A549 (cell line): ENCODE measurements around the gene ZNF132. TPM values are rescaled to one million over a fixed set of nuclear protein-coding genes. Genes with fewer than 3 reads are reported as not detected.

Experiments used
- ATAC-seq, 2 experiments: fragments of 200-7000 bp in 1 of 2; fragments of >200 bp in 1 of 2; cut with Nextera tagmentation in 1 of 2; cut with Tn5 transposase in 1 of 2; 3 replicates each; pipeline versions ENCODE4 v1.8.0 to v1.9.1; 2018 to 2020; ENCODE audit warnings: mild to moderate bottlenecking in 1 of 2, moderate library complexity in 1 of 2
- CTCF ChIA-PET: fragments of 300-600 bp; sonication (Branson Sonifier 250); formaldehyde crosslinking; extraction: SDS; loops from one replicate; lab custom pipeline; 2021; ENCODE audit warnings: antibody characterized with exemption, inconsistent platforms; lab: Yijun Ruan, JAX
- POLR2A ChIA-PET: fragments of 350-600 bp; formaldehyde crosslinking; extraction: SDS; loops from one replicate; lab custom pipeline; 2021; ENCODE audit warnings: antibody characterized with exemption, inconsistent platforms; lab: Yijun Ruan, JAX
- DNase-seq, 2 experiments: peaks; one replicate each; pipeline versions ENCODE4 v3.0.0 to v3.0.0-alpha.2; 2011 to 2016; ENCODE audit warnings: low read depth in 1 of 2, low spot score in 1 of 2
- FAIRE-seq: peaks from 2 replicates; lab custom pipeline; 2011; peaks lifted over from hg19 to GRCh38; lab: Jason Lieb, UNC
- H3K27ac ChIP-seq, 2 experiments: fragments of >200 bp; sonication (Bioruptor Twin); formaldehyde crosslinking; 3 replicates each; pipeline ENCODE4 v1.5.1; 2016 to 2017
- H3K4me1 ChIP-seq: fragments of >200 bp; sonication (Bioruptor Twin); formaldehyde crosslinking; 3 replicates; pipeline ENCODE4 v1.6.1; 2016
- H3K4me2 ChIP-seq: fragments of >200 bp; sonication (Bioruptor Twin); formaldehyde crosslinking; 3 replicates; pipeline ENCODE4 v1.6.1; 2016
- H3K4me3 ChIP-seq: fragments of >200 bp; sonication (Bioruptor Twin); formaldehyde crosslinking; 3 replicates; pipeline ENCODE4 v1.5.1; 2016
- H3K9me3 ChIP-seq: fragments of >200 bp; sonication (Bioruptor Twin); formaldehyde crosslinking; 3 replicates; pipeline ENCODE4 v1.6.1; 2016
- CHD4 ChIP-seq: fragments of 200-600 bp; sonication (generic); IDR thresholded peaks from 2 replicates; pipeline ENCODE4 v1.6.1; 2016; ENCODE audit warnings: antibody characterized with exemption, mild to moderate bottlenecking, borderline replicate concordance
- CTCF ChIP-seq: fragments of >200 bp; sonication (Bioruptor Twin); formaldehyde crosslinking; IDR thresholded peaks from 3 replicates; pipeline ENCODE4 v1.5.1; 2016
- EHF ChIP-seq: fragments of 250-450 bp; sonication (Bioruptor Pico); IDR thresholded peaks from 2 replicates; pipeline ENCODE4 v1.5.0; 2020; ENCODE audit warnings: mild to moderate bottlenecking
- ESRRA ChIP-seq: fragments of 150-350 bp; IDR thresholded peaks from 2 replicates; pipeline ENCODE4 v1.6.1; 2014; ENCODE audit warnings: mild to moderate bottlenecking, low read length, borderline replicate concordance
- KDM5A ChIP-seq: fragments of 200-600 bp; sonication (generic); IDR thresholded peaks from 2 replicates; pipeline ENCODE4 v1.6.1; 2016; ENCODE audit warnings: antibody characterized with exemption, mild to moderate bottlenecking
- MYC ChIP-seq: IDR thresholded peaks from 2 replicates; pipeline ENCODE4 v1.6.1; 2012; ENCODE audit warnings: mild to moderate bottlenecking, inconsistent platforms, low read length, improper control_type of control experiment, borderline replicate concordance
- NFE2L2 ChIP-seq: fragments of 150-350 bp; conservative IDR thresholded peaks from 2 replicates; pipeline ENCODE4 v1.6.1; 2014; ENCODE audit warnings: low read length
- NPAS2 ChIP-seq: fragments of 250-450 bp; sonication (Bioruptor Pico); IDR thresholded peaks from 2 replicates; pipeline ENCODE4 v1.8.0; 2022; ENCODE audit warnings: mild to moderate bottlenecking, moderate library complexity, borderline replicate concordance
- NR3C1 ChIP-seq: fragments of >200 bp; sonication (Bioruptor Twin); formaldehyde crosslinking; IDR thresholded peaks from 3 replicates; pipeline ENCODE4 v1.6.1; 2017
- REST ChIP-seq: fragments of 200-600 bp; sonication (generic); IDR thresholded peaks from 2 replicates; pipeline ENCODE4 v1.6.1; 2016; ENCODE audit warnings: antibody characterized with exemption, mild to moderate bottlenecking, moderate library complexity
- SREBF2 ChIP-seq: fragments of 450-650 bp; IDR thresholded peaks from 2 replicates; pipeline ENCODE4 v1.6.1; 2014; ENCODE audit warnings: mild to moderate bottlenecking, moderate library complexity
- TFCP2L1 ChIP-seq: fragments of 250-450 bp; sonication (Bioruptor Pico); IDR thresholded peaks from 2 replicates; pipeline ENCODE4 v1.5.0; 2021; ENCODE audit warnings: mild to moderate bottlenecking
- TP53 ChIP-seq: fragments of 250-450 bp; sonication (Bioruptor Pico); IDR thresholded peaks from 2 replicates; pipeline ENCODE4 v1.5.0; 2021; ENCODE audit warnings: mild to moderate bottlenecking, moderate library complexity
- ZC3H11A ChIP-seq: fragments of 450-650 bp; IDR thresholded peaks from 2 replicates; pipeline ENCODE4 v1.6.1; 2014; ENCODE audit warnings: antibody characterized with exemption, mild to moderate bottlenecking
- ZFP36 ChIP-seq: fragments of 450-650 bp; IDR thresholded peaks from 2 replicates; pipeline ENCODE4 v1.6.1; 2014; ENCODE audit warnings: borderline replicate concordance; ENCODE audit not compliant: partially characterized antibody
- ZNF302 ChIP-seq: fragments of 250-450 bp; sonication (Bioruptor Pico); IDR thresholded peaks from 2 replicates; pipeline ENCODE4 v1.9.0; 2021; ENCODE audit warnings: inconsistent platforms, mild to moderate bottlenecking, moderate library complexity
- WGBS: methylation state at CpG from one replicate; pipeline ENCODE4 v1.1.6; 2017; ENCODE audit errors: missing lambda C conversion rate; 5-methylcytosine and 5-hydroxymethylcytosine counted together
- polyA plus RNA-seq, 4 experiments: library from polyadenylated mRNA; depleted of rRNA in 3 of 4; stranded (reverse); fragments of >200 nt; fragmentation: RNase III in 1 of 4; extraction: RNeasy Plus Mini Kit Qiagen cat#74134 plus additional on column Dnase treatment in 1 of 4; gene quantifications; 2 replicates in 3 of 4; 3 replicates in 1 of 4; pipeline ENCODE4 v1.2.3, GENCODE V29; 2011 to 2017
- TF ChIP-seq, protein P1 (sequence below): fragments of 450-650 bp; IDR thresholded peaks from 2 replicates; pipeline ENCODE4 v1.6.1; 2014; ENCODE audit warnings: antibody characterized with exemption

Gene ZNF132
- polyA plus RNA-seq, 2 of the 4 experiments (the other 2 are of a cell fraction): 0.05 to 0.16 TPM

- TF ChIP-seq ZFP36 (peak; percentile 68), MYC (no peak), SREBF2 (no peak)
- no peak overlapping the region for H3K27ac ChIP-seq
- 91% methylated on average over 25 of the region's 26 CpGs for WGBS
- no peak overlapping the region for H3K4me2 ChIP-seq
- no peak for FAIRE-seq
- ChIA-PET POLR2A (no interaction called here), CTCF (interaction anchor here (1.3 kb wide), 1 partner anchor 126 kb away, joined by 8 read pairs; the partner anchor contains the start of gene ZBTB45)
- ATAC-seq: no peak
- DNase-seq: no peak
- H3K9me3 ChIP-seq: no peaks in the 10 kb centered on the region
- H3K4me1 ChIP-seq: peaks cover 44% of the 10 kb centered on the region
- no peak overlapping the region for H3K4me3 ChIP-seq
These were observed 46.8 kb downstream of the ZNF132 start for GRCh38 chr19:58392945-58393724.

DNA sequence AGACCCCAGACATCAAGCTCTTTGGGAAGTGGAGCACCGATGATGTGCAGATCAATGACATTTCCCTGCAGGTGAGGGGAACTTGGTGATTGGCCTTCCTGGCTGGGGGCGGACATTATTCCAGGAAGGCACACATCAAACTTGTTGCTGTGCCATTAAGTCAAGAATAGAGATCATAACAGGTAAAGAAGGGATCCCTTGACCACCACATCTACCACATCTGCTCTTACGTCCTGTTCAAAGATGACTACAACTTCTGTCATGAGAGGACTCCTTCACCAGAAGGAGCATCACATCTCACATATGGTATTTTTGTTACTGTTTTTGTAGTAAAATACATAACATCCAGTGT lies 51.8 kb downstream of the ZNF132 start:
- no peaks in the 10 kb centered on the region for H3K9me3 ChIP-seq
- no peak for ATAC-seq
- 38% methylated on average over 3 of the region's 3 CpGs for WGBS
- FAIRE-seq: no peak
- peak overlapping the region; percentile 96 for H3K4me2 ChIP-seq
- POLR2A ChIA-PET: interaction anchor here (1.0 to 1.7 kb wide), 2 partner anchors 26 to 62 kb away, joined by 3 to 10 read pairs; partner anchors contain the start of gene ZNF497
- H3K4me1 ChIP-seq: peaks cover 38% of the 10 kb centered on the region
- CTCF ChIA-PET: interaction anchor here (0.9 to 1.2 kb wide), 2 partner anchors 12 to 132 kb away, joined by 3 to 4 read pairs; partner anchors contain the start of gene ZBTB45
- no peak for TF ChIP-seq NFE2L2
- no peak for TF ChIP-seq TFCP2L1
- no peak for TF ChIP-seq EHF (CRISPR knock-in tag)
- TF ChIP-seq REST: no peak
- no peak for TF ChIP-seq NR3C1
- TF ChIP-seq CTCF: no peak
- TF ChIP-seq ZC3H11A: no peak
- no peak for TF ChIP-seq ESRRA
- TF ChIP-seq, protein P1, sequence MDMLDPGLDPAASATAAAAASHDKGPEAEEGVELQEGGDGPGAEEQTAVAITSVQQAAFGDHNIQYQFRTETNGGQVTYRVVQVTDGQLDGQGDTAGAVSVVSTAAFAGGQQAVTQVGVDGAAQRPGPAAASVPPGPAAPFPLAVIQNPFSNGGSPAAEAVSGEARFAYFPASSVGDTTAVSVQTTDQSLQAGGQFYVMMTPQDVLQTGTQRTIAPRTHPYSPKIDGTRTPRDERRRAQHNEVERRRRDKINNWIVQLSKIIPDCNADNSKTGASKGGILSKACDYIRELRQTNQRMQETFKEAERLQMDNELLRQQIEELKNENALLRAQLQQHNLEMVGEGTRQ: no peak
- TF ChIP-seq KDM5A: no peak
- TF ChIP-seq CHD4: no peak
- no peak for TF ChIP-seq NPAS2 (CRISPR knock-in tag)
- TF ChIP-seq ZNF302 (CRISPR knock-in tag): no peak
- no peak for TF ChIP-seq TP53 (CRISPR knock-in tag)
- peak overlapping the region; percentile 81 for H3K4me3 ChIP-seq
- peak overlapping the region; percentile 99; a peak in 5 of 6 replicates for H3K27ac ChIP-seq
- DNase-seq: no peak
